NB4 (cell line): ENCODE measurements around the gene TBC1D22A.

Experiments
- DNase-seq: peaks from one replicate; pipeline ENCODE4 v3.0.0; 2010; ENCODE audit warnings: low read depth
- H3K4me3 ChIP-seq: one replicate; pipeline ENCODE4 v1.5.1; 2011; ENCODE audit warnings: mild to moderate bottlenecking, low read depth, low read length, moderate library complexity
- MYC ChIP-seq: IDR thresholded peaks from 2 replicates; pipeline ENCODE4 v1.6.1; 2011; ENCODE audit warnings: low read depth, low read length
- POLR2A ChIP-seq: IDR thresholded peaks from 2 replicates; pipeline ENCODE4 v1.6.1; 2011; ENCODE audit warnings: mild to moderate bottlenecking; ENCODE audit not compliant: insufficient read length; ENCODE audit errors: extremely low read depth
- TF ChIP-seq, protein P1 (sequence below): IDR thresholded peaks from 2 replicates; pipeline ENCODE4 v1.6.1; 2011; ENCODE audit warnings: low read depth, low read length
- TF ChIP-seq, protein P2 (sequence below): IDR thresholded peaks from one replicate; pipeline ENCODE4 v1.5.1; 2012; ENCODE audit warnings: low read depth, low read length

Gene TBC1D22A

GRCh38 chr22:47054231-47055072 lies 292.0 kb downstream of the TBC1D22A start:
- no peak overlapping the region for H3K4me3 ChIP-seq
- no peak for DNase-seq
- no peak for TF ChIP-seq MYC
- TF ChIP-seq, protein P1, sequence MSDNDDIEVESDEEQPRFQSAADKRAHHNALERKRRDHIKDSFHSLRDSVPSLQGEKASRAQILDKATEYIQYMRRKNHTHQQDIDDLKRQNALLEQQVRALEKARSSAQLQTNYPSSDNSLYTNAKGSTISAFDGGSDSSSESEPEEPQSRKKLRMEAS, result no peak

- no peak for DNase-seq
- TF ChIP-seq, protein P2, sequence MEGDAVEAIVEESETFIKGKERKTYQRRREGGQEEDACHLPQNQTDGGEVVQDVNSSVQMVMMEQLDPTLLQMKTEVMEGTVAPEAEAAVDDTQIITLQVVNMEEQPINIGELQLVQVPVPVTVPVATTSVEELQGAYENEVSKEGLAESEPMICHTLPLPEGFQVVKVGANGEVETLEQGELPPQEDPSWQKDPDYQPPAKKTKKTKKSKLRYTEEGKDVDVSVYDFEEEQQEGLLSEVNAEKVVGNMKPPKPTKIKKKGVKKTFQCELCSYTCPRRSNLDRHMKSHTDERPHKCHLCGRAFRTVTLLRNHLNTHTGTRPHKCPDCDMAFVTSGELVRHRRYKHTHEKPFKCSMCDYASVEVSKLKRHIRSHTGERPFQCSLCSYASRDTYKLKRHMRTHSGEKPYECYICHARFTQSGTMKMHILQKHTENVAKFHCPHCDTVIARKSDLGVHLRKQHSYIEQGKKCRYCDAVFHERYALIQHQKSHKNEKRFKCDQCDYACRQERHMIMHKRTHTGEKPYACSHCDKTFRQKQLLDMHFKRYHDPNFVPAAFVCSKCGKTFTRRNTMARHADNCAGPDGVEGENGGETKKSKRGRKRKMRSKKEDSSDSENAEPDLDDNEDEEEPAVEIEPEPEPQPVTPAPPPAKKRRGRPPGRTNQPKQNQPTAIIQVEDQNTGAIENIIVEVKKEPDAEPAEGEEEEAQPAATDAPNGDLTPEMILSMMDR, result no peak
- TF ChIP-seq MYC (no peak), POLR2A (no peak)
- TF ChIP-seq, protein P1, result no peak
- H3K4me3 ChIP-seq, result no peak overlapping the region
Measured at GRCh38 chr22:47055073-47055355, 292.6 kb downstream of the TBC1D22A start.

DNA sequence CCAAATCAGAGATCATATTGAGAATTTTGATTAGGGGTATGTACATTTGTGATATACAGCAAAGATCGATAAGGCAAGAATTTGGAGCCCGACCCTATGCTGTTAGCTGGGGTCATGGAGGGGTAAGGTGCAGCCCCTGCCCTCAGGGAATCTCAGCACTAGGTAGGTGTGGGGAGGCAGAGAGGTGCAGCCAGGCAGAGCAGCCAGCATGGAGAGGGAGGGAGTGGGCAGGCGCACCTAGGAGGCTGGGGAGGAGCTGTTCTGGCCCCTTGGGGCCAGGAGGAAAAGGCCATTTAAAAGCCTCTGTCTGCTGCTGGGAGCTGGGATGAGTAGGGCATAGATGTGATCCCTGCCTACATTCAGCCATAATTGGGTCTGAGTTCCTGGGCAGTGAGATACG lies 293.0 kb downstream of the TBC1D22A start:
- no peak for DNase-seq
- H3K4me3 ChIP-seq, result no peak overlapping the region
- TF ChIP-seq POLR2A (no peak), MYC (no peak)
- TF ChIP-seq, protein P1, result no peak
- TF ChIP-seq, protein P2, result no peak

DNA sequence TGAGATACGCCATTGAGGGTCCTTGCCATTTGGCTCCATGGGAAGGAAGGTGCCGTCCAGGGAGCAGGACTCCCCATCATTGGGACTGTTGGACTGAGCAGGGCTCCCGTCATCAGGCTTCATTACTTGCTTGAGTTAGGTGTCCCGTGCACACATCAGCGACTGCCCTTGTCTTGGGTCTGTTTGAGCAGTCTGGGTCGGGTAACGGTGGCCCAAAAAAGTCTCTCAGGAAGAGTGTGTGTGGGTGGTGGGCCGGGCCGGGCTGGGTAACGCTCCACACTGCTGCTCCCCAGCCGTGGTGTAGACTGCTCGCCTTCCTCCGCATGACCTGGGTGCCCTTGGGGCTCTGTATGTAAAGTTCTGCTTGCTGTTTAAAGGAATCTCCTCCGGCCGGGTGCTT lies 293.5 kb downstream of the TBC1D22A start:
- no peak overlapping the region for H3K4me3 ChIP-seq

DNA sequence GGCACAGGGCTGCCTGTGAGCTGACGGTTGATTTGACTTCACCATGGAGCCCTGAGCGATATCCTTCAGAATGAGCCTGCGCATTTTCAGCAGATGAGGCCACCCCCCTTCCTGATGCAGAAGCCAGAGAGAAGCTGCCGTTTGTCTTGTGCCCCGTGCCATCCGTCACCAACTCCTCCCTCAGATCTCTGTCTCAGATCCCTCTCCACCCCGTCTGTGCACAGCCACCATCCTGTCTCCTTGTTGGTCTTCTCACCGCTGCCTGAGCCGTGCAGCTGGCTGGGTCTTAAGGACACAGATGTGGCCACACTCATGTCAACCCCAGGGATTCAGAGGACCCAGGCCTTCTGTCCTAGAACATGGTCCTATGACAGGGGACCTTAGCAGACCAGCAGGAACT lies 293.9 kb downstream of the TBC1D22A start:
- no peak for DNase-seq
- TF ChIP-seq, protein P1, result no peak
- no peak for TF ChIP-seq MYC
- TF ChIP-seq, protein P2, result no peak
- no peak for TF ChIP-seq POLR2A
- no peak overlapping the region for H3K4me3 ChIP-seq

More for the DNA sequence above, 293.5 kb downstream of the TBC1D22A start:
- TF ChIP-seq POLR2A, result no peak
- TF ChIP-seq, protein P1, result no peak
- no peak for TF ChIP-seq MYC
- no peak for DNase-seq

GRCh38 chr22:47056776-47057470 lies 294.5 kb downstream of the TBC1D22A start:
- no peak overlapping the region for H3K4me3 ChIP-seq
- TF ChIP-seq MYC, result no peak
- no peak for TF ChIP-seq POLR2A
- TF ChIP-seq, protein P1, result no peak
- TF ChIP-seq, protein P2, result no peak
- DNase-seq, result no peak
